Measurements from ENCODE around the gene CYP21A2. TPM values are rescaled to one million over a fixed set of nuclear protein-coding genes. Genes with fewer than 3 reads are reported as not detected.

Gene CYP21A2
- total RNA-seq, 1 experiment from 2014 or later: 0.33 TPM

DNA sequence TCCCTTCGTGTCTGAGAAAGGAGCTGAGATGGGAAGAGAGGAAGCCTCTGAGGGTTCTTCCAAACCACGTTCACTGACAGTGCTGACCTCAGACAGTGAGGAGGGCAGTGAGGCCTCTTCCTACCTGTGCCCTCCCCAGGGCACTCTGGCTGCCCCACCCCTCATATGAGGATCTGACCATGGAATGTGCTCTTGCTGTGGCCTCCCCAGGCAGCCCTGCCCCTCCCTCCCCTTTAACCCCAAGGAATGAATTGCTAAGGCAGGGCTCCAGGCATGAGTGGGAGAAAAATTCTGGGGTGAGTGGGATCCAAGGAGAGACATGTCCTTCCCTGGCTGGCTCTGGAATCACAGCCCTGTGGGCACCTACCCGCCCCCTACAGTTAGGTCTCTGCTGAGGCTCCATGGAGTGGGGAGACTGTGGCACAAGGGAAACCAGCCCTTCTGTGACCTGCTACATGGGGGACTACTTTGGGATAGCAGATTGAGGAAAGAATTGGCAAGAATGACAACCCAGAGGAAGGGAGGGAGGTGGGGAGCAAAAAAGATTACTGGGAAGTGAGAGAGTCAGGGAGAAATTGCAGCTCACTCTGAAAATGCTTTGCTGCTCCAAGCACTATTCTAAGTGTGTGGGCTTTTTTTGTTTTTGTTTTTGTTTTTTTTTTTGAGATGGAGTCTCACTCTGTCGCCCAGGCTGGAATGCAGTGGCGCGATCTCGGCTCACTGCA, 41.5 kb downstream of the CYP21A2 start:
- peak overlapping the region; percentile 62 for H3K4me2 ChIP-seq
- DNase-seq: peak; percentile 48 to 63
- no peaks in the 10 kb centered on the region for H3K9me3 ChIP-seq (ENCODE audit: insufficient read depth, low read depth)
- H4K20me1 ChIP-seq (ENCODE audit: insufficient read depth): no peaks in the 10 kb centered on the region
- peak overlapping the region; percentile 38; the same call in 1 of the 2 replicates for H3K27ac ChIP-seq
- no peaks in the 10 kb centered on the region for H3K27me3 ChIP-seq (ENCODE audit: insufficient read depth, low read depth)
- no peak overlapping the region for H2AFZ ChIP-seq
- H3K9me2 ChIP-seq (ENCODE audit: insufficient read depth): no peaks in the 10 kb centered on the region
- intact Hi-C loops (cut with micrococcal nuclease; ENCODE audit: unreplicated experiment): loop anchor here (2.0 kb wide), 1 partner anchor 33 kb away; no protein-coding TSS in a partner anchor
- POLR2A ChIA-PET (ENCODE audit: unreplicated experiment): interaction anchor here (0.5 kb wide), 1 partner anchor 48 kb away, joined by 8 read pairs; the partner anchor contains the start of gene ATF6B
- TF ChIP-seq EZH2 (IDR thresholded peaks at IDR 0.05; ENCODE audit: low read depth): no peak
- TF ChIP-seq, protein P1, sequence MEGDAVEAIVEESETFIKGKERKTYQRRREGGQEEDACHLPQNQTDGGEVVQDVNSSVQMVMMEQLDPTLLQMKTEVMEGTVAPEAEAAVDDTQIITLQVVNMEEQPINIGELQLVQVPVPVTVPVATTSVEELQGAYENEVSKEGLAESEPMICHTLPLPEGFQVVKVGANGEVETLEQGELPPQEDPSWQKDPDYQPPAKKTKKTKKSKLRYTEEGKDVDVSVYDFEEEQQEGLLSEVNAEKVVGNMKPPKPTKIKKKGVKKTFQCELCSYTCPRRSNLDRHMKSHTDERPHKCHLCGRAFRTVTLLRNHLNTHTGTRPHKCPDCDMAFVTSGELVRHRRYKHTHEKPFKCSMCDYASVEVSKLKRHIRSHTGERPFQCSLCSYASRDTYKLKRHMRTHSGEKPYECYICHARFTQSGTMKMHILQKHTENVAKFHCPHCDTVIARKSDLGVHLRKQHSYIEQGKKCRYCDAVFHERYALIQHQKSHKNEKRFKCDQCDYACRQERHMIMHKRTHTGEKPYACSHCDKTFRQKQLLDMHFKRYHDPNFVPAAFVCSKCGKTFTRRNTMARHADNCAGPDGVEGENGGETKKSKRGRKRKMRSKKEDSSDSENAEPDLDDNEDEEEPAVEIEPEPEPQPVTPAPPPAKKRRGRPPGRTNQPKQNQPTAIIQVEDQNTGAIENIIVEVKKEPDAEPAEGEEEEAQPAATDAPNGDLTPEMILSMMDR (conservative IDR thresholded peaks at IDR 0.05): no peak
- no peaks in the 10 kb centered on the region for H3K79me2 ChIP-seq (ENCODE audit: low read depth)
- peaks cover 87% of the 10 kb centered on the region for H3K4me1 ChIP-seq (replicated peaks; ENCODE audit: insufficient read depth)
- BruUV-seq (replicated peaks): TSS peak; percentile 18
- no peaks in the 10 kb centered on the region for H3K36me3 ChIP-seq (ENCODE audit: low read depth)
- CTCF ChIA-PET: interaction anchor here (0.6 to 0.8 kb wide), 2 partner anchors 35 to 39 kb away, joined by 3 read pairs; no protein-coding TSS in a partner anchor
- H3F3A ChIP-seq (ENCODE audit: insufficient read depth, low read depth): peaks cover 54% of the 10 kb centered on the region
- H3K4me3 ChIP-seq: no peak overlapping the region

GRCh38 chr6:32081168-32081990, 43.2 kb downstream of the CYP21A2 start:
- intact Hi-C loops (cut with micrococcal nuclease; ENCODE audit: unreplicated experiment): no loop called here
- Histone ChIP-seq H3K4me2 (peak overlapping the region; percentile 71; the same call in 1 of the 2 replicates), H3K36me3 (ENCODE audit: low read depth) (no peaks in the 10 kb centered on the region), H3K9me3 (ENCODE audit: insufficient read depth, low read depth) (no peaks in the 10 kb centered on the region), H3F3A (ENCODE audit: insufficient read depth, low read depth) (peaks cover 44% of the 10 kb centered on the region), H3K4me3 (no peak overlapping the region), H2AFZ (no peak overlapping the region), H3K27me3 (ENCODE audit: insufficient read depth, low read depth) (no peaks in the 10 kb centered on the region), H3K9me2 (ENCODE audit: insufficient read depth) (no peaks in the 10 kb centered on the region), H3K27ac (no peak overlapping the region), H4K20me1 (ENCODE audit: insufficient read depth) (no peaks in the 10 kb centered on the region), H3K4me1 (replicated peaks; ENCODE audit: insufficient read depth) (peaks cover 91% of the 10 kb centered on the region), H3K79me2 (ENCODE audit: low read depth) (no peaks in the 10 kb centered on the region)
- ChIA-PET CTCF (interaction anchor here (0.6 kb wide), 1 partner anchor 729 kb away, joined by 3 read pairs; no protein-coding TSS in a partner anchor), POLR2A (ENCODE audit: unreplicated experiment) (no interaction called here)
- DNase-seq: peak in 1 of 2 experiments; percentile 66
- no TSS peak for BruUV-seq (replicated peaks)
- TF ChIP-seq EZH2 (IDR thresholded peaks at IDR 0.05; ENCODE audit: low read depth): no peak
- TF ChIP-seq, protein P1 (conservative IDR thresholded peaks at IDR 0.05): no peak

GRCh38 chr6:32082478-32082877, 44.3 kb downstream of the CYP21A2 start:
- H2AFZ ChIP-seq: no peak overlapping the region; the same call in 1 of the 2 replicates
- no peak for TF ChIP-seq EZH2 (IDR thresholded peaks at IDR 0.05; ENCODE audit: low read depth)
- TF ChIP-seq, protein P1 (conservative IDR thresholded peaks at IDR 0.05): no peak
- peaks cover 36% of the 10 kb centered on the region for H3F3A ChIP-seq (ENCODE audit: insufficient read depth, low read depth)
- H3K4me3 ChIP-seq: no peak overlapping the region
- ChIA-PET CTCF (no interaction called here), POLR2A (ENCODE audit: unreplicated experiment) (interaction anchor here (0.5 to 1.0 kb wide), 4 partner anchors 108 to 418 kb away, joined by 3 to 17 read pairs (median 4); partner anchors contain the start of genes GPANK1 and PBX2)
- H3K36me3 ChIP-seq (ENCODE audit: low read depth): no peaks in the 10 kb centered on the region
- peak overlapping the region; percentile 38 for H3K27ac ChIP-seq
- no peaks in the 10 kb centered on the region for H4K20me1 ChIP-seq (ENCODE audit: insufficient read depth)
- intact Hi-C loops (cut with micrococcal nuclease; ENCODE audit: unreplicated experiment): no loop called here
- no peaks in the 10 kb centered on the region for H3K27me3 ChIP-seq (ENCODE audit: insufficient read depth, low read depth)
- H3K4me1 ChIP-seq (replicated peaks; ENCODE audit: insufficient read depth): peaks cover 88% of the 10 kb centered on the region
- no peaks in the 10 kb centered on the region for H3K79me2 ChIP-seq (ENCODE audit: low read depth)
- no TSS peak for BruUV-seq (replicated peaks)
- H3K4me2 ChIP-seq: peak overlapping the region; percentile 71
- no peaks in the 10 kb centered on the region for H3K9me3 ChIP-seq (ENCODE audit: insufficient read depth, low read depth)
- no peaks in the 10 kb centered on the region for H3K9me2 ChIP-seq (ENCODE audit: insufficient read depth)
- no peak for DNase-seq

All from PC-9 (cell line).